Activated CD8-positive, alpha-beta memory T cell treated with anti-CD3 and anti-CD28 coated beads for 48 hours (primary cell): ENCODE data around the gene NELFE.
"Not testable (repeated sequence)": the region's sequence is repeated elsewhere in the genome, so short reads cannot be mapped to it uniquely, and the experiment has no call there.

Experiments used
- DNase-seq, 3 experiments: peaks; one replicate each; pipeline ENCODE4 v3.0.0-alpha.2; 2020; ENCODE audit warnings: low read depth in 2 of 3, low spot score in 2 of 3

Gene NELFE

DNA sequence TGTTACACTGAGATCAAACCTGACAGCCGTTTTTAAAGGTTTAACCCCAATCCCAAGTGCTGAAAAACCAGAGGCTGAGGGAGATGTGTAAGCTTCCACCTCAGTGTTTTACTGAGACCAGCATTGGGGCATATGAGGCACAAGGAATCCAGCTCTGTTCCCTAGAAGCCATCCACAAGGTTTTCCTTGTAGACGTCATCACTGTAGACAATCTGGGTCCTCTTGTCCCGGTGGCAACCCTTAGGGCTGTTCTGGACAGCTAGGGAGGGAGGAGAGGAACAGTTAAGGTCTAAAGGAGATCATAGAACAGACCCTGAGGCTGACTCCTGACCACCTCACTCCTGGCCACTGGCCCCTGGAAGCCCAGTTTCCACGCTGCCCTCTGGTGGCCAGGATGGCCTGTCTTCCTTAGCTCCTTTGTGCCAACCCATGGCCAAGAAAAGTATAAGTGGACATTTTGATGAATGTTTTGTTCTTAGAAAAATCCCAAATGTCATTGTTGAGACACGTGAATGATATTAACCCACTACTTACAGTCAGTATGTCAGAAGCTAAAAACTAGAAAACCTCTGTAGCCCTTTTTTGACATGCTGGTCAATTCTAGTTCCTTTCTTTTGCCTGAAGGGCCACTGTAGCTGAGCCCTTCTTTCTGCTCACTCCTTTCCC is 6.5 kb downstream of the NELFE start:
- DNase-seq = no peak

GRCh38 chr6:31949926-31950548 is 8.7 kb downstream of the NELFE start:
- DNase-seq = no peak

DNA sequence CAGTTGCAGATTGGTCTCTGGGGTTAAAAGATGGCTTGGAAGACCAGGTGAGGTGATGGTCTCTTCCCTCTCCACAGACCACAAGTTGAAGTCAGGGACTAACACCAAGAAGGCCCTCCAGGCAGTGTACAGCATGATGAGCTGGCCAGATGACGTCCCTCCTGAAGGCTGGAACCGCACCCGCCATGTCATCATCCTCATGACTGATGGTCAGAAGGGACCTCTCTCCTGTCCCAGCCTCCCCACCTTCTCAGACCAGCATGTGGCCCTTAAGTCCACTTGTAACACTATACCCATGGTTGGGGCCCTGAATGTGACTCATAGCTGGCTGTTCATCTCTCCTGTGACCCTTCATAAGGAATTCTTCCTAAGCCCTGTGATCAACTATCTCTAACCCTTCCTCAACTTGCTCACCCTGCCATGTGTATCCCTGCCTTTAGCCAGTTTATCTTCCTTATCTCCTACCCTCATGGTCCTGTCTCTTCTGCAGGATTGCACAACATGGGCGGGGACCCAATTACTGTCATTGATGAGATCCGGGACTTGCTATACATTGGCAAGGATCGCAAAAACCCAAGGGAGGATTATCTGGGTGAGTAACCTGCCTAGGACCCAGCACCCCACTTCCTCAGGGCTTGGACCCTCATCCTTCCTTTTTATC is 9.9 kb downstream of the NELFE start:
- DNase-seq = no peak

GRCh38 chr6:31948306-31948705 is 10.5 kb downstream of the NELFE start:
- DNase-seq = no peak

GRCh38 chr6:31947864-31948263 is 10.9 kb downstream of the NELFE start:
- DNase-seq = no peak

- DNase-seq = no peak
Observed at GRCh38 chr6:31947070-31947675, 11.6 kb downstream of the NELFE start.

DNA sequence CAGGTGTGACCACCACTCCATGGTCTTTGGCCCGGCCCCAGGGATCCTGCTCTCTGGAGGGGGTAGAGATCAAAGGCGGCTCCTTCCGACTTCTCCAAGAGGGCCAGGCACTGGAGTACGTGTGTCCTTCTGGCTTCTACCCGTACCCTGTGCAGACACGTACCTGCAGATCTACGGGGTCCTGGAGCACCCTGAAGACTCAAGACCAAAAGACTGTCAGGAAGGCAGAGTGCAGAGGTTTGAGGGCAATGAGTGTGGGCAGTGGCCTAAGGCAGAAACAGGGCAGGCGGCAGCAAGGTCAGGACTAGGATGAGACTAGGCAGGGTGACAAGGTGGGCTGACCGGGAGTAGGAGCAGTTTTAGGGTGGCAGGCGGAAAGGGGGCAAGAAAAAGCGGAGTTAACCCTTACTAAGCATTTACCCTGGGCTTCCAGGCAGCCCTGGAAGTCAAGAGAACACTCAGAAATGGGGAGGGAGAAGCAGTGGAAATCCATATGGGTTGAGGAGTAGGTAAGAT is 12.3 kb downstream of the NELFE start:
- DNase-seq = no peak

DNA sequence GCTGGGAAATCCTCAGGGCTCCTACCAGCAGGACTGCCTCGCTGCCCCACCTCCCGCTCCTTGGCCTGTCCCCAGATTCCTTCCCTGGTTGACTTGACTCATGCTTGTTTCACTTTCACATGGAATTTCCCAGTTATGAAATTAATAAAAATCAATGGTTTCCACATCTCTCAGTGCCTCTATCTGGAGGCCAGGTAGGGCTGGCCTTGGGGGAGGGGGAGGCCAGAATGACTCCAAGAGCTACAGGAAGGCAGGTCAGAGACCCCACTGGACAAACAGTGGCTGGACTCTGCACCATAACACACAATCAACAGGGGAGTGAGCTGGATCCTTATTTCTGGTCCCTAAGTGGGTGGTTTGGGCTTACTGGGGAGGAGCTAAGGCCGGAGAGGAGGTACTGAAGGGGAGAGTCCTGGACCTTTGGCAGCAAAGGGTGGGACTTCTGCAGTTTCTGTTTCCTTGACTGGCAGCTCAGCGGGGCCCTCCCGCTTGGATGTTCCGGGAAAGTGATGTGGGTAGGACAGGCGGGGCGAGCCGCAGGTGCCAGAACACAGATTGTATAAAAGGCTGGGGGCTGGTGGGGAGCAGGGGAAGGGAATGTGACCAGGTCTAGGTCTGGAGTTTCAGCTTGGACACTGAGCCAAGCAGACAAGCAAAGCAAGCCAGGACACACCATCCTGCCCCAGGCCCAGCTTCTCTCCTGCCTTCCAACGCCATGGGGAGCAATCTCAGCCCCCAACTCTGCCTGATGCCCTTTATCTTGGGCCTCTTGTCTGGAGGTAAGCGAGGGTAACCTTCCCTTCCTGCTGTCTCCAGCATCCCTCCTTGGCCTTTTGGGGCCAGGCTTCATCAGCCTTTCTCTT is 13.0 kb downstream of the NELFE start, which contains the start of gene CFB:
Gene CFB (plus strand): TSS at position 589 of the 863 bp plus-strand sequence. CDS start 127 bp downstream, at position 716.
- DNase-seq = no peak

GRCh38 chr6:31945154-31945506 is 13.6 kb downstream of the NELFE start:
- DNase-seq = no peak

GRCh38 chr6:31943742-31944141 is 15.0 kb downstream of the NELFE start:
- no peak for DNase-seq

DNA sequence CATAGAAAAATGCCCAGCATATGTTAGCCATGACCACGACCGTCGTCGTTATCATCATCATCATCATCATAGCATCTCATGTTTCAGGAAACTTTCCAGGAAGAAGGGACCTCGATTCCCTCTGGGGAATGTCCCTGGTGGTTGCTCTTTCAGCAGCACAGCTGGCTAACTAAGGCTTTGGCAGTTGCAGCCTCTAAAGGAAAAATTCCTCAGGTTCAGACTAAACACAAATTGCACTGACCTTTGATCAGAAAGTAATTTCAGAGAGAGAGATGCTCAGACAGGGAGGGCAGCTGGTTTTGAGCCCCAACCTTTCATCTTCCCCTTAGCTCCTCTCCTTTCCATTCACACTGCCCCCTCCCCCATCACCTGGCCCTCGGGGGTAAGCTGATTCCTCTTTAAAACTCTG is 18.5 kb downstream of the NELFE start:
- no peak for DNase-seq

- DNase-seq = no peak
Observed at GRCh38 chr6:31935823-31936222, 22.9 kb downstream of the NELFE start.

- DNase-seq = no peak
Observed at GRCh38 chr6:31935021-31935420, 23.8 kb downstream of the NELFE start.

DNA sequence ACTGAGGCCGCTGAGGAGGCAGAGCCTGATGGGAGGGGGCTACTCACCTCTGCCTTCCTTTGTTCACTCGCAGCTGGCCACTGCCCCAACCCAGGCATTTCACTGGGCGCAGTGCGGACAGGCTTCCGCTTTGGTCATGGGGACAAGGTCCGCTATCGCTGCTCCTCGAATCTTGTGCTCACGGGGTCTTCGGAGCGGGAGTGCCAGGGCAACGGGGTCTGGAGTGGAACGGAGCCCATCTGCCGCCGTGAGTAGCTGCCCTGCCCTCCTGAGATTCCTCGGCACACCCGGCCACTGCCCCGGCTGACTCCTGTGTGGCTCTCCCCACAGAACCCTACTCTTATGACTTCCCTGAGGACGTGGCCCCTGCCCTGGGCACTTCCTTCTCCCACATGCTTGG is 25.2 kb downstream of the NELFE start:
- no peak for DNase-seq

GRCh38 chr6:31932137-31932536 is 26.6 kb downstream of the NELFE start:
- DNase-seq = not testable (repeated sequence)

DNA sequence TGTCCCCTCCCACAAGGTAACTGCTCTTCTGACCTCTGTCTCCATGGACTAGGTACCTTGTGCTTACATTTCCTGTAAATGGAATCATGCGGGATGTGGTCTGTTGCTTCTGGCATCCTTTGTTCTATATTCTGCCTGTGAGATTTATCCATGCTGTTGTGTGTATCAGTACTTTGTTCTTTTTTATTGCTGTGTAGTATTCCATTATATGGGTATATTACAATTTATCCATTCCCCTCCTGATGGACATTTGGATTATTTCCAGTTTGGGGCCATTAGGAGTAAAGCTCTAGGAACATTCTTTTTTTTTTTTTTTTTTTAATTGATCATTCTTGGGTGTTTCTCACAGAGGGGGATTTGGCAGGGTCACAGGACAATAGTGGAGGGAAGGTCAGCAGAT is 27.8 kb downstream of the NELFE start:
- no peak for DNase-seq

DNA sequence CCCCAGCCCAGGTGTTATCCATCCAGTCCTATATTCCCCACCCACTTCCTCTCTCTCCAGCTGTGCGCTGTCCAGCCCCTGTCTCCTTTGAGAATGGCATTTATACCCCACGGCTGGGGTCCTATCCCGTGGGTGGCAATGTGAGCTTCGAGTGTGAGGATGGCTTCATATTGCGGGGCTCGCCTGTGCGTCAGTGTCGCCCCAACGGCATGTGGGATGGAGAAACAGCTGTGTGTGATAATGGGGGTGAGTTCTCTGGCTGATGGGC is 30.2 kb downstream of the NELFE start:
- no peak for DNase-seq

GRCh38 chr6:31927863-31928671 is 30.7 kb downstream of the NELFE start:
- no peak for DNase-seq

DNA sequence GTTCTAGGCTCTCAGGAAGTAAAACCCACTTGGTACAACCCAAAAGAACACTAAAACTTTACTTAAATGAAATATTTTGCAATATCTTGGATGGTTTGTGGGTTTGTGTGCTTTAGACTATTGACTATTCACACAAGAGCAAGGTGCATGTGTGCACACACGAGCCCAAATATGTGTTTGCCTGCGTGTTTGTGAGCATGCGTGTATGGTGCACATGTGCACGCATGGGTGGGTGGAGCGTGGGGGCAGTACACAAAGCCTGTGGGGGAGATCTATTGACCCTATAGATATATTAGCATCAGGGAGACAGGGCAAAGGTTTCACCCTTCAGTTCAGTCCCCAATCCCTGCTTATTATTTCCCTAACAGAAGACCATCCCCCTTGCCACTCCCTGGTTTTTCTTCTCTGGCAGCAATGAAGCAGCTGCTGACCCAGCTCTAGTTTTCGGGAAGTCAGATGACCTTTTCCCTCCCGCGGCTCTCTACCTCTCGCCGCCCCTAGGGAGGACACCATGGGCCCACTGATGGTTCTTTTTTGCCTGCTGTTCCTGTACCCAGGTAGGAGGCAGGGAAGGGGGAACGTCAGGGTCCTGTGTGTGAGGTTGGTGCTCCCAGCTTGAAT is 31.4 kb downstream of the NELFE start, which contains the start of gene C2:
Gene C2 (plus strand): TSS at position 476 of the 621 bp plus-strand sequence. CDS start 36 bp downstream, at position 512.
- no peak for DNase-seq

DNA sequence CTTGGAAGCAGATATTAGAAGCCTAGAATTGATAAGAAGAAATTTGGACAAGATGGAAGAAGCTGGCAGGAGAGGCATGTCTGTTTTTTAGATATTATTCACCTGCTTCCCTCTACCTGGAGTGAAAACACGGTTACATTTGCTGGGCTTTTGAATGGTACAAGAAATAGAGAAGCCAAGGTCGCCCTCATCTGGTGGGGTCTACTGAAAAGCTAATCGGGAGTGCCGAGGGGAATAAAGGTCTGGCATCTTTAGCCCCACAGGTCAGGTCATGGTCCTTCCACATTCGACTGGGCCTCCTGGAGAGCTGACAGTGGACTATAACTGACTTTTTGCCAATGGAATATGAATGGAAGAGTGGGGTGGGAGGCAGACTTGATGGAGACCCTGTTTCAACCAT is 35.8 kb downstream of the NELFE start:
- no peak for DNase-seq
